Lung (tissue), 12 donors: Measurements from ENCODE around the gene SURF6. TPM values are rescaled to one million over a fixed set of nuclear protein-coding genes. Genes with fewer than 3 reads are reported as not detected.

ENCODE experiments used
- ATAC-seq: fragments of 200-7000 bp; cut with Tn5 transposase; one replicate; pipeline ENCODE4 v1.9.1; 2020; ENCODE audit warnings: moderate number of reproducible peaks; ENCODE audit not compliant: insufficient read depth, low FRiP score
- DNase-seq, 3 donors: peaks; one replicate each; pipeline ENCODE4 v3.0.0-alpha.2; 2013 to 2017
- H3K27ac ChIP-seq, 2 donors: one replicate each; pipeline ENCODE4 v1.5.1; 2013; ENCODE audit warnings: mild to moderate bottlenecking in 2 of 2, moderate library complexity in 2 of 2, control low read depth in 1 of 2, inconsistent platforms in 1 of 2, low read depth in 1 of 2, low read length in 1 of 2
- H3K27me3 ChIP-seq, 3 donors: one replicate each; pipeline ENCODE4 v1.5.1; 2013; ENCODE audit warnings: low read length in 2 of 3; ENCODE audit not compliant: control insufficient read depth in 3 of 3, insufficient read depth in 3 of 3
- H3K36me3 ChIP-seq, 4 donors: one replicate each; pipeline ENCODE4 v1.5.1; 2013; ENCODE audit warnings: low read length in 4 of 4, mild to moderate bottlenecking in 1 of 4, moderate library complexity in 1 of 4; ENCODE audit not compliant: control insufficient read depth in 4 of 4, insufficient read depth in 4 of 4
- H3K4me1 ChIP-seq, 5 donors: one replicate each; pipeline ENCODE4 v1.5.1; 2013; ENCODE audit warnings: low read length in 5 of 5, mild to moderate bottlenecking in 2 of 5, moderate library complexity in 1 of 5; ENCODE audit not compliant: control insufficient read depth in 5 of 5, insufficient read depth in 5 of 5
- H3K4me3 ChIP-seq: one replicate; pipeline ENCODE4 v1.5.1; 2013; ENCODE audit warnings: mild to moderate bottlenecking, control low read depth, moderate library complexity
- H3K9ac ChIP-seq, 2 donors: one replicate each; pipeline ENCODE4 v1.5.1; 2013; ENCODE audit warnings: low read length in 2 of 2, control low read depth in 1 of 2; ENCODE audit not compliant: insufficient read depth in 1 of 2
- H3K9me3 ChIP-seq, 4 donors: one replicate each; pipeline ENCODE4 v1.5.1; 2013; ENCODE audit warnings: low read length in 3 of 4, mild to moderate bottlenecking in 1 of 4, moderate library complexity in 1 of 4; ENCODE audit not compliant: control insufficient read depth in 4 of 4, insufficient read depth in 3 of 4
- WGBS, 2 donors: extraction: QIAGEN DNeasy Blood & Tissue Kit; methylation state at CpG; one replicate each; pipeline ENCODE4 v1.1.7; 2013; 5-methylcytosine and 5-hydroxymethylcytosine counted together
- polyA plus RNA-seq, 2 donors: library from polyadenylated mRNA; stranded (reverse); fragments of 200-250 nt; gene quantifications; one replicate each; pipeline ENCODE4 v1.2.1, GENCODE V29; 2013
- total RNA-seq, 2 donors: library from RNA; depleted of rRNA in 1 of 2; stranded (reverse); fragments of >200 nt in 1 of 2; gene quantifications; one replicate each; pipeline ENCODE4 v1.2.1, GENCODE V29; 2014 to 2021
- TF ChIP-seq, protein P1 (sequence below): IDR thresholded peaks from 2 replicates; pipeline ENCODE4 v1.5.1; 2012; ENCODE audit warnings: mild to moderate bottlenecking; ENCODE audit errors: control extremely low read depth, extremely low read depth
- donor health status: control.
- donor health status: control.
- donor health status: Bipolar disorder and iron deficiency.
- donor health status: healthy.
- donor health status: DM: yes; HTN: yes; CAD: no.

SURF6 gene
- total and polyA plus RNA-seq, 4 donors: 13.7 to 25.6 (median 23.8) TPM

DNA sequence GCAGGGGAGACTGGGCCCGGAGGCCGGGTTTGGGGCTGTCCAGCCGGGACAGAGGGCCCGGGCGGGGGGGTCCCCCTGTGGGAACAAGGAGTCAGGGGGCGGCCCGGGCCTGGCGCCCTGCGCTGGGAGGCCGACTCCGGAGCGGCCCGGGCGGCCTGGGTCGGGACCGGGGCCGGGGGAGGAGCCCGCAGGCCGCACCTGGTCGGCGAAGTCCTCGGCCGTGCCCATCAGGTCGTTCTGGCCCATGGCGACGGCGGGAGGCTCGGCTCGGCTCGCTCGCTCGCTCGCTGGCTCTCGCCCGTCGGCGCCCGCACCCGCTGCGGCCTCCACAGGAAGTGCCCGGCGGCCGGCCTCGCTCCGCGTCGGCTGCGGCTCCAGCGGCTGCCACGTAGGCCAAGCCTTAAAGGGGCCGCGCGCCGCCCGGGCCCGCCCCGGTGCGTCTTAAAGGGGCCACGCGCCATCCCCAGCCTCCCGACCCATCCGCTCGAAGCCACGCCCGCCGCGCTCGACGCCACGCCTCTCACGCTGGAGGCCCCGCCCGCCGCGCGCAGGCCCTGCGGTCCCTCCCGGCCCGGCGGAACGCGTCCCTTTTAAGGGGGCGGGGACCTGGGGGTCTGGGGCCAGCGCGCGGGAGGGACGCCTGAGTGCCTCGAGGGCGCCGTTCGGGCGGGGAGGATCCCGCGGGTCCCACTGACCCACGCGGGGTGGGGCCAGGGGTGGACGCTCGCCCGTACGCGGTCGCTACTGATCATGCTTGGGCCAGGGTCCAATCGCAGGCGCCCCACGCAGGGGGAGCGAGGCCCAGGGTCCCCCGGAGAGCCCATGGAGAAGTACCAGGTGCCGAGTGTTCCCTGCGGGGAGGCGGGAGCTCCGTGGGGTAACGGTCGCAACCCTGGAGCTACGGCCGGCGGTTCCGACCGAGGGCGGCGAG lies 40.0 kb upstream of the SURF6 start, which contains the start of the genes STKLD1 and SURF4:
Gene STKLD1 (plus strand): TSS at position 643 of the 931 bp plus-strand sequence. CDS start 108 bp downstream, at position 751.
Gene SURF4 (minus strand): TSS at position 337 of the 931 bp plus-strand sequence. CDS start 91 bp downstream, at position 246.
- DNase-seq (peak; percentile 97 to 99 (median 98)), ATAC-seq (peak; percentile 96)
- Histone ChIP-seq H3K9ac (peak within 1 kb of the TSS; percentile 84 to 85), H3K9me3 (no peaks in the 10 kb centered on the region), H3K27me3 (no peaks in the 10 kb centered on the region), H3K36me3 (peaks cover 0 to 21% (median 6%) of the 10 kb centered on the region in 4 donors), H3K4me3 (peak within 1 kb of the TSS; percentile 87), H3K4me1 (peaks cover 5 to 30% (median 9%) of the 10 kb centered on the region in 5 donors), H3K27ac (peak within 1 kb of the TSS; percentile 95 to 96)
- 1% methylated on average over 95 to 120 of the region's 120 CpGs for WGBS, 2 donors
- TF ChIP-seq, protein P1, sequence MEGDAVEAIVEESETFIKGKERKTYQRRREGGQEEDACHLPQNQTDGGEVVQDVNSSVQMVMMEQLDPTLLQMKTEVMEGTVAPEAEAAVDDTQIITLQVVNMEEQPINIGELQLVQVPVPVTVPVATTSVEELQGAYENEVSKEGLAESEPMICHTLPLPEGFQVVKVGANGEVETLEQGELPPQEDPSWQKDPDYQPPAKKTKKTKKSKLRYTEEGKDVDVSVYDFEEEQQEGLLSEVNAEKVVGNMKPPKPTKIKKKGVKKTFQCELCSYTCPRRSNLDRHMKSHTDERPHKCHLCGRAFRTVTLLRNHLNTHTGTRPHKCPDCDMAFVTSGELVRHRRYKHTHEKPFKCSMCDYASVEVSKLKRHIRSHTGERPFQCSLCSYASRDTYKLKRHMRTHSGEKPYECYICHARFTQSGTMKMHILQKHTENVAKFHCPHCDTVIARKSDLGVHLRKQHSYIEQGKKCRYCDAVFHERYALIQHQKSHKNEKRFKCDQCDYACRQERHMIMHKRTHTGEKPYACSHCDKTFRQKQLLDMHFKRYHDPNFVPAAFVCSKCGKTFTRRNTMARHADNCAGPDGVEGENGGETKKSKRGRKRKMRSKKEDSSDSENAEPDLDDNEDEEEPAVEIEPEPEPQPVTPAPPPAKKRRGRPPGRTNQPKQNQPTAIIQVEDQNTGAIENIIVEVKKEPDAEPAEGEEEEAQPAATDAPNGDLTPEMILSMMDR: no peak

DNA sequence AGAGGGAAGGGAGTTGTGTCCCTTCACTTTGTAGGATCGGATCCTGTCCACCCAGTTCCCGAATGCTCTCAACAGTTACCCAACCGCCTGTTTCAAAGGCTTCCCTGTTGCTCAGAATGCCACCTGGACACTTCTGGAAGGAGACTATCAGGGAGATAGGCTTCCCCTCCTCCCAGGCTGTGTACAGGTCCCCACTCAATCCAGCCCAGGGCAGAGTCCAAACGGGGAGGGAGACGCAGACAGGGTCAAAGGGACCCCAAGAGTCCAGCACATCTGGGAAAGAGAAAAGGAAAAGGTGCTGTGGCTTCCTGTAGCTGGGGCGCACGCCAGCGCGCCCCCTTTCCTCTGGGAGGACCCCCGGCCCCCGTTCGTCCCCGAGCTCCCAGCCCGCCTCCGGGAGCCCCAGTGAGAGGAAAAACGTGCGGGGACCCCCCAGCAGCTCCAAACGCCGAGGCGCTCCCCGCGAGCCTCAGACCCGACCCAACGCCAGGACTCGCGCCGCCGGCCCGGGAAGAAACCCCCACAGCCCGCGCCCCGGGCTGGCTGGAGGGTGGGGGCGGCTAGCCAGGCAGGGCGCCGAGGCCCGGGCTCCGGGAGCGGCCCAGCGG lies 39.2 kb upstream of the SURF6 start:
- ATAC-seq: no peak

DNA sequence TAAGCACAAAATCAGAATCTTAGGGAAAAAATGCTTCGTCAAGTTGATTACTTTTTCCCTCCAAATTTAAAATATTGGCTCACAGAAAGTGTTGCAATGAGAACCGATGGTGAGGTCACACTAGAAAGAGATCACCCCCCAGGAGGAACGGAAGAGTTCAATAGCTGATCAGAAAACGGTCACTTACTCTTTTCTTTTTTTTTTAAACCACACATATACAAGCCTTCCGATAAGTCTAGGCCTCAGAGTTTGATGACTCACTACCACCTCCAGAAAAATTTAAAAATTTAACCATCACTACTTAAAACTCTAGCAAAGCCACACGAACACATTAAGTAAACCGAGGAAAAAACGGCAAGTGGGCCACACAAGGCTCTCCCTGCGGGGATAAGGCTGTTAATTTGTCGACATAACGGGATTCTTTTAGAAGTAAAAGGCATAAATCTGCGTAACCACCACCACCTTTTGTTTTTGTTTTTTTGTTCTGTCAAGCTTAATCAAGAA lies 38.7 kb upstream of the SURF6 start:
- peaks cover 5 to 30% (median 12%) of the 10 kb centered on the region in 5 donors for H3K4me1 ChIP-seq
- H3K4me3 ChIP-seq: peak overlapping the region; percentile 87
- H3K27ac ChIP-seq: peak overlapping the region; percentile 95 to 96
- no peaks in the 10 kb centered on the region for H3K27me3 ChIP-seq
- H3K9me3 ChIP-seq: no peaks in the 10 kb centered on the region
- TF ChIP-seq, protein P1: no peak
- ATAC-seq (no peak), DNase-seq (no peak)
- peak overlapping the region; percentile 84 to 85 for H3K9ac ChIP-seq
- 9 to 13% methylated on average over 12 of the region's 12 CpGs for WGBS, 2 donors
- H3K36me3 ChIP-seq: peaks cover 0 to 21% (median 10%) of the 10 kb centered on the region in 4 donors

More for the DNA sequence above, 39.2 kb upstream of the SURF6 start:
- Histone ChIP-seq H3K4me3 (peak overlapping the region; percentile 87), H3K9ac (peak overlapping the region; percentile 84 to 85), H3K9me3 (no peaks in the 10 kb centered on the region), H3K4me1 (peaks cover 5 to 30% (median 12%) of the 10 kb centered on the region in 5 donors), H3K27ac (peak overlapping the region; percentile 95 to 96), H3K36me3 (peaks cover 0 to 21% (median 7%) of the 10 kb centered on the region in 4 donors), H3K27me3 (no peaks in the 10 kb centered on the region)
- WGBS, 2 donors: 0% methylated on average over 31 to 39 of the region's 39 CpGs
- DNase-seq: peak; percentile 43 to 50 (median 44)
- TF ChIP-seq, protein P1: no peak
